HG03066 (cell line): Measurements from ENCODE around the gene TFAP2E.

Source experiments
- ATAC-seq: cut with Tn5 transposase; IDR thresholded peaks from one replicate; pipeline ENCODE4 v1.9.1; 2021; ENCODE audit warnings: low read depth; ENCODE audit not compliant: unreplicated experiment

TFAP2E gene

DNA sequence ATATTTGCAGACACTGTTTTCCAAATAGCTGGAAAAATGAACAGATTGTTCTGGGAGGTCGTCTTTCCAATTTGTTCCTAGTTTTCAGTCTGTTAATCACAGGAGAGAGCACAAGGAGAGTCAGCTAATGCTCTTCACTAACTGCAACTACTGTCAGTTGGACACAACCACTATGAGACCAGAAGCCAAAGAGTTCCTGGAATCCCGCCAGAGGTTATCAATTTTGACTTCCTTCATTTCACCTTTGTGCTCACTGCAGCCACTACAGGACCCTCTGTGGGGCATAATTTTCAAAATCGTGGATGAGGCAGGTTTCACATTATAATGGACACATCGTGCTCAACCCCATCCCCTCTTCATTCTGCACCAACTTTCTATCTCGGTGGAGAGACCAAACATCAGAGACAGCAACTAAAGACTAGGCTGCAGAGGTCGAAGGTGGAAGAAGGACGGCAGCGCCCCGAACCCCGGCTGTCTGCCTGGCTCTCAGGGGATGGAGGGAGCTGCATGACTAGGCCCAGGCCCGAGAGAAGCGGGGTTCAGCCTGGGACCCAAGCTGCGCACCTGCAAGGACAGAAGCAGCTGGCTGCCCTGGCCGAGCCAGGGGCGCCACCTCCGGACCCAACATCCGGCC lies 16.5 kb upstream of the TFAP2E start:
- no peak for ATAC-seq

DNA sequence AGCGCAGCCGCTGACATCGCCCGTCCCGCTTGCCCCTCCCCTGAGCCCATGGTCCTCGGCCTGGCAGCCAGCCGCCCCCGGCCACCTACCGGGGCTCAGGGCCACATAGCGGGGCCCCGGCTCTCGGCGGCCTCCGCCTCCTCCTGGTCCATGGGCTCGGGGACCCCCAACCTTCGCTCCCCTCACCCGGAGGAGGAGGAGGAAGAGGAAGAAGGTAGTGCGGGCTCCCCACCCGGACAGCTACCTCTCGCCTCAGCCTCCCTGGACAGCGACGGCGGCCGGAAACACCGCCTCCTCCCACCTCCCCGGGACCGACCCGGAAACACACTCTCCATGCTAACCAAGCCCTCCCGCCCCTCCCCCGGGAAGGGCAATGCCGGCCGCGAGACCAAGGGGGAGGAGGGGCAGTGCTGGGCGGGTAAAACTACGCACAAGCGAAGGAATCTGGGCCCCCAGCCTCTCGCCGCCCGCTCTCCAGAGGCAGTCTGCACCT lies 15.9 kb upstream of the TFAP2E start, which contains the start of gene KIAA0319L:
TSS of gene KIAA0319L (minus strand) at position 286 of the 493 bp plus-strand sequence. CDS start 2,912 bp downstream, outside the sequence.
- peak; percentile 77 for ATAC-seq

DNA sequence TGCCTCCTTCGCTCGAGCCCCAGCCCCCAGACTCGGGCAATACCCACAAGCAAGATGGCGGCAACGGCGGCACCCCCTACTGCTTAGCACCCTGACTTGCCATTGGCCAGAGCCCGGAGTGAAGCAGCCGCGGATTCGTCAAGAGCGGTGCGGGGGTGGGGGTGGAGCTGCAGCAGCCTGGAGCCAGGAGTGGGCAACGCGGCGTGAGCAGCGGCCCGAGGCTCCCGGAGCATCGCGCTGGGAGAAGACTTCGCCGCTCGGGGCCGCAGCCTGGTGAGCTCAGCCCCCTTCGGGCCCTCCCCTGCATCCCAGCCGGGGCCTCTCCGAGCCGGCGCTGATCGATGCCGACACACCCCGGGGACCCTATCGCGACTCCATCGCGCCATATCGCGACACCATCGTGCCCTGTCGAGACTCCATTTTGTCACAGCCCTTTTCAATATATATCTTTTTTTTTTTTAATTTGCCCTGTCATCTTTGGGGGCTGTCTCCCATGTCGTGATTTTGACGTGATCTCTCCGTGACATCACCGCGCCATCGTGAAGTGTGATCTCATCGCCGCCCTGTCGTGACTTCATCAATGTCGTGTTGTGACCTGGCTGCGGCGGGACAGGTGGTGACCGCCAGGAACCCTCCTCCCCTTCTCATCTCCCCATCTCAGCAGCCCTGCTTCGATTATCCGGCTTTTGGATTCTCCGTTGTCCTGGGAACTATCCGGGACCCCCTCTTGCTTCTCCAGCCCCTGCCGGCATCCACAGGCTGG lies 15.3 kb upstream of the TFAP2E start, which contains the start of gene NCDN:
TSS of gene NCDN (plus strand) at position 189 of the 763 bp plus-strand sequence. CDS start at position 581, 392 bp downstream.
- ATAC-seq, result peak; percentile 83

GRCh38 chr1:35558374-35559316 lies 14.5 kb upstream of the TFAP2E start:
- ATAC-seq, result no peak

- no peak for ATAC-seq
These were observed 13.7 kb upstream of the TFAP2E start for GRCh38 chr1:35559317-35559944.

- ATAC-seq, result no peak
These were observed 12.6 kb upstream of the TFAP2E start for GRCh38 chr1:35560256-35561225.

DNA sequence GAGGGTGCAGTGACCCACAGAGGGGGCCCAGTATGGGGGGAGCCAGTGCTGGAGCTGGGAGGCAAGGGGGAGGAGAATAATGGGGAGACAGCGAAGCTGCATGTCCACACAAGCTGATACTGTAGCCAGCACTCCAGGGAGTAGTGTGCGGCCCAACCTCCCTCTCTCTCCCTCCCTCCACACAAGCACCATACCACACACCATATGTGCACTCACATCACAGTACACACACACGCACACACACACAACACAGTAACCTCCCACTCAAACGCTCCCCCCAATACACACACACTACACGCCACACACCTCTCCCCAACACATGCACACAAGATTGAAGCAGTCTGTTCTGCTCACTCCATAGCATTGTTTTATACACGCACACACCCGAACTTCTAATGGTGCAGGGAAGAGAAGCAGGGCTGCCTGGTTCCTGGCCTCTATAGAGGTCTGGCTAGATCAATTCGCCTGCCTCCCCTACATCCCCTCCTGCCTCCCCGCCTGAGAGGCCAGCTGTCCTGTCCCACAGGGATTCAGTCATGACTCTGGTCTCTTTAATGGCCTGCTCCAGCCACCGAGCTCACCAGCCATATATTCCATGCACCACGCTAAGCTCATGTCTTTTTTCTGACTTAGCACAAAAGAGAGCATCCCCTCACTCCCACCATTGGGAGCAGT lies 11.7 kb upstream of the TFAP2E start:
- ATAC-seq, result no peak

DNA sequence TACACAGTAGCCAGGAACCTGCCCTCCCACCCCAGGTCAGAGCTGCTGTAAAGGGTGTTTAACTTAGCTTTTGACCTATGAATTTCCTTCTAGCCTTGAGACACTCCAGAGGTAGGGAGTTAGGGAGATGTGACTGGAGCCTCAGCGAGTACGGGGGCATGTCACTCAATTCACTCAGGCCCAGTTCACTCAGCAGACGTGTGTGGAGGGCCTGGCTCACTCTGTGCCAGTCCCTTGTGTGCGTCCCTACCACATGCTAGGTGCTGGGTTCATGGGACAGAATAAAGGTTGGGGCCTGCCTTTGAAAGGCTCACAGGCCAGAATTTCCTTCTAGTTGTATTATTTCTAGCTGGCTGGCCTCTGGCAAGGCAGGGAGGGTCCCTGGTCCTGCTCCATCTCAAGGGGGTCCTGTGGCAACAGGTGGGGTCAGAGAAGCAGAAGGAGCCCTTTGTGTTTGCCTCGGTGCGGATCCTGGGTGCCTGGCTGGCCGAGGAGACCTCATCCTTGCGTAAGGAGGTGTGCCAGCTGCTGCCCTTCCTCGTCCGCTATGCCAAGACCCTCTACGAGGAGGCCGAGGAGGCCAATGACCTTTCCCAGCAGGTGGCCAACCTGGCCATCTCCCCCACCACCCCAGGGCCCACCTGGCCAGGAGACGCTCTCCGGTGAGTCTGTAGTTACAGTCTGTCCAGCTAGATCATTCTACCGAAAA lies 11.0 kb upstream of the TFAP2E start:
- no peak for ATAC-seq

- ATAC-seq, result no peak
These were observed 9.9 kb upstream of the TFAP2E start for GRCh38 chr1:35563166-35563565.

- ATAC-seq, result no peak
These were observed 8.9 kb upstream of the TFAP2E start for GRCh38 chr1:35564037-35564883.

DNA sequence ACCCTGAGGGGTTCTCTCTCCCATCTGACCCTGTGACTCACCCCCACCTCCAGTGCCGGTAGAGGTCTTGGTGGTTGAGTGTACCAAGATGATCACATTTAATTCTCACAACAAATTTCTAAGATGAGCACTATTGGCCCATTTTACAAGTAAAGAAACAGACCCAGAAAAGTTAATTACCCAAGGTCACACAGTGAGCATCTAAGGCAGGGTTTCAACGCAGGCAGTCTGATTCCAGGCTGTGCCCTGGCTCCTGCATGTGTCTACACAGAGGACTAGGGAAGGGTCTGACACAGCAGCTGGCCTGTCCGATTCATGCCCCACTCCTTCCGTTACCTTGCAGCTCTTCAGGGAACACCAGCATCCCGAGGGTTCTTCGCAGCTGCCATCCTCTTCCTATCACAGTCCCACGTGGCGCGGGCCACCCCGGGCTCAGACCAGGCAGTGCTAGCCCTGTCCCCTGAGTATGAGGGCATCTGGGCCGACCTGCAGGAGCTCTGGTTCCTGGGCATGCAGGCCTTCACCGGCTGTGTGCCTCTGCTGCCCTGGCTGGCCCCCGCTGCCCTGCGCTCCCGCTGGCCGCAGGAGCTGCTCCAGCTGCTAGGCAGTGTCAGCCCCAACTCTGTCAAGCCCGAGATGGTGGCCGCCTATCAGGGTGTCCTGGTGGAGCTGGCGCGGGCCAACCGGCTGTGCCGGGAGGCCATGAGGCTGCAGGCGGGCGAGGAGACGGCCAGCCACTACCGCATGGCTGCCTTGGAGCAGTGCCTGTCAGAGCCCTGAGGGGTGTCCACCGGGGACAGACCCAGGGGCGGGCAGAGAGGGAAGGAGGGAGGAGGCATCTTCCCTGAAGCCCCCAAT lies 8.0 kb upstream of the TFAP2E start:
- no peak for ATAC-seq

GRCh38 chr1:35565742-35566133 lies 7.4 kb upstream of the TFAP2E start:
- ATAC-seq, result no peak

GRCh38 chr1:35567947-35568558 lies 5.1 kb upstream of the TFAP2E start:
- no peak for ATAC-seq

DNA sequence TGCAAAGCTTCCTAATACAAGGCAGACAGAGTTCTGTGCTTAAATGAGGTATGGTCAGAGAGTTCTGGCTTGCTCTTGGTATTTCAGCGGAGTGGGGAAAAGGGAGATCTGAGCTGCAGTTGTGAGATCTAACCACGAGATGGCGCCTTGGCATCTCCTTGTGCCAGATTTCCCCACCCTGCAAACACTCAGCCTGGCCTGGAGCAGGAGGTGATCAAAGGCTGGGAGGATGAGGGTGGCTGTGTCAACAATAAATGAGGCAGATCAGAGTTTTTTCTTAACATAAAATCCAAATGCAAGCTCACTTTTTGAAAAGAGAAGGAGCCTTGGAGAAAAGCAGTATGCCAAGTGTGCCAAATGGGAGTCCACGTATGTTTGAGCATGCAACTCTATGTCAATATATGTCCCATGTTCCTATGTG lies 4.1 kb upstream of the TFAP2E start:
- peak; percentile 58 for ATAC-seq

- ATAC-seq, result no peak
These were observed 3.2 kb upstream of the TFAP2E start for GRCh38 chr1:35569936-35570335.
